Jurkat, Clone E6-1 (cell line): ENCODE measurements around the gene USP22. TPM values are rescaled to one million over a fixed set of nuclear protein-coding genes. Genes with fewer than 3 reads are reported as not detected.
"Not testable (repeated sequence)": the region's sequence is repeated elsewhere in the genome, so short reads cannot be mapped to it uniquely, and the experiment has no call there.

ENCODE experiments used
- DNase-seq: peaks from one replicate; pipeline ENCODE4 v3.0.0-alpha.2; 2011; ENCODE audit warnings: low read depth, low spot score
- H3K4me3 ChIP-seq: 2 replicates; pipeline ENCODE4 v1.5.1; 2011; ENCODE audit warnings: mild to moderate bottlenecking, low read length, control low read depth, moderate library complexity
- polyA plus RNA-seq: library from polyadenylated mRNA; unstranded; fragments of >200 nt; gene quantifications from one replicate; pipeline ENCODE4 v1.2.1, GENCODE V29; 2012; ENCODE audit warnings: missing spikeins; ENCODE audit not compliant: insufficient read length, insufficient read depth

USP22 gene
- 100 TPM for polyA plus RNA-seq

DNA sequence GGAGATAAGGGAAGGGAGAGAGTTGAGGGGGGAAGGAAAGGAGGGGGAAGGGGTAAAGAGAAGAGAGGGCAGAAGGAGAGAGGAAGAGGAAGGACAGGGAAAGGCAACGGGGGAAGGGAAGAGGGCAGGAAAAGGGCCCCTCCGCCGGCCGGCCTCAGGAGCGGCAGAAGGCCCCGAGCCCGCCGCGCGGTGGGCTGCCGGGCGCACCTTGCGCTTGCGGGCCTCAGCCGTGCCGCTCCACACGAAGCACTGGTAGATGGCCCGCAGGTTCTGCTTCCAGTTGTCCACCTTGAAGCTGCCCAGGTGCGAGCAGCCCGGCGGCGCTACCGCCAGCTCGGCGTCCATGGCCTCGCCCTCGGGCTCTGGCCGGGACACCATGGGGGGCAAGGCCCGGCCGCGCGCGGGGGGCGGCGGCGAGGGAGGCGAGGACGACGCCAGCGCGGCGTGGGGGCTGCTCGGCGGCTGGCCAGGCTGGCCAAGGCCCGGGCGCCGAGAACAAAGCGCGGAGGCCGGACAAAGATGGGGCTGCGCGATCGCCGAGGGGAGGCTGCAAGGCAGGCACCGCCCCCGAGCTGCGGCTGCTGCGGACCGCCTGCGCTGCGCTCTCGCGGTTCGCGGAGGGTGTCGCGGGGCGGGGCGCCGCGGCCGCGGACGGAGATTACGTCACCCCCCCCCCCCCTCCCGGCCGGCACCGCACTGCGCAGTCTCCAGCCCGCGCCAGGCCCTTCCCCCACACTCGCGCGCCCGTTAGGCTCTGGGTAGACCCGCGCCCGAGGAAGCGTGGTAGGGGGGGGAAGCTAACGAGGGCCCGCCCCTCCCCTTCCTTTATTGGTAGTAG lies at the start of gene USP22:
USP22 (minus strand) TSS at position 554 of the 838 bp plus-strand sequence; CDS start at position 378, 176 bp downstream.
- H3K4me3 ChIP-seq, result peak within 1 kb of the TSS; percentile 74
- DNase-seq, result no peak

GRCh38 chr17:21090902-21091618 lies 48.2 kb upstream of the USP22 start:
- no peak for DNase-seq
- no peak overlapping the region for H3K4me3 ChIP-seq

DNA sequence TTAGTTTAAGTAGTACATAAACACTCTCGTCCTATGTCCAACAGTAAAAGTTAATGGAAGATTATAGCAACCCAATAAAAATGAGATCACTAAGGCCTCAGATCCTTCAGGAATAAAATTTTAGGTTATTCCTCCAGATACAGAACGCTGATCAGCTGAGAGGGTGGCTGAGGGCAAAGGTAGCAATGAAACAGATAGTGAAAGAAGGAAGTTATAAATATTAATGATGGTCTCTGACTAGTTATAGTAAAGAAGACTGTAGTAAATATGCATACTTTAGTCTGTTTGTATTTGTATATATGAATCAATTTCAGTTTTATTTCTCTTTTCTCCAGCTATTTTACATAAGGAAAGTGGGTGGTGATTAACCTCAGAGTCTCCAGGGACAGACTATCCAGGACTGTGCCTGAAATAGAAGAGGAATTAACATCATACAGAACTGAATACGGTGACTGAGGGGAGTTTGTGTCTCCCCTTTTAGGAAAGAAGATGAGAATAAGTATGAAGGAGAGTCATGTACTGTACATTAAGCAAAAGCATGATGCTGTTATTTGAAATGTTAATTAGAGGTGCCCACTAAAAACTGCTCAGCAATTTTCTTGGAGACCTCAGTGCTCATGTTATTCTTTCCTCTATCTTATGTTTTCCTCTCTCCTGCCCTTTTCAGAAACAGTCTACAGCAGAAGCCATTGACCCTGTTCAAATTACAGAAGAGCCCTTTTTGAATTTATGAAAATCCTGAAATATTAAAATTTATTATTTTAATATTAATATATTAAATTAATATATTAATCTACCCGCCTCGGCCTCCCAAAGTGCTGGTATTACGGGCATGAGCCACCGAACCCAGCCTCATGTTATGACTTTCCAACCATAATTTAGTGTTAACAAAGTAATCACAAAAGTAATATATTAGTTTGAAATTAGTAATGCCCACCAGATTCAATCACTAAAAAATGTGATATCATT lies 47.4 kb upstream of the USP22 start:
- H3K4me3 ChIP-seq, result no peak overlapping the region
- no peak for DNase-seq

DNA sequence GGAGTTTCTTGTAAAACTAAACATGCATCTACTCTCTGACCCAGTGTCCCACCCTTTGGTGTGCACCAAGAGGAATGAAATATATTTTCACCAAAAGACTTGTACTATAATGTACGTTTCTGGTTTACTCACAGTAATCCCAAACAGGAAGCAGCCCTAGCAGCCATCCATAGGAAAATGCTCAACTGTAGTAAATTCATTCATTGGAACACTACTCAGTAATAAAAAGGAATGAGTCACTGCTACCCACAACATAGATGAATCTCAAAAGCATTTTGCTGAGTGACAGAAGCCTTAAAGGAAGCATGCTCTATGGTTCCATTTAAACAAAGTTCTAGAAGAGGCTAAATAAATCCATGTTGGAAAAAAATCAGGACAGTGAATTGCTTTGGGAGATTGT lies 46.3 kb upstream of the USP22 start:
- no peak for DNase-seq
- H3K4me3 ChIP-seq, result no peak overlapping the region

DNA sequence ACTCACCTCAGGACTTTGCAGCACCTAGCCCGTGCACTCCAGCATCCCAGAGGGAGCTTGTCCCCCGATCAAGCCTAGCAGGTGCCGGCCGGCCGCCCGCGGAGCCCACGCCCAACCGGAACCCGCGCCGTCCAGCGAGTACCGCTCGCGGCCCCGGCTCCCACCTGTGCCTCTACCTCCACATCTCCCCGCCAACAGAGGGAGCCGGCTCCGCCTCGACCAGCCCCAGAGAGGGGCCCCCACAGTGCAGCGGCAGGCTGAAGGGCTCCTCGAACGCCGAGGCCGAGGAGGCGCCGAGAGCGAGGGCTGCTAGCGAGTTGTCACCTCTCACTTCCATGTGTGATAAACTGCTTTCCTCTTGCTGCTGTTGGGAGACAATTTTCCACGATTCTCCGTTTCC lies 42.9 kb upstream of the USP22 start:
- no peak overlapping the region for H3K4me3 ChIP-seq
- DNase-seq, result no peak

GRCh38 chr17:21085280-21085679 lies 42.5 kb upstream of the USP22 start:
- DNase-seq, H3K4me3 ChIP-seq: not testable (repeated sequence)

GRCh38 chr17:21082001-21082436 lies 39.2 kb upstream of the USP22 start:
- H3K4me3 ChIP-seq, result no peak overlapping the region
- no peak for DNase-seq

GRCh38 chr17:21079196-21079595 lies 36.4 kb upstream of the USP22 start:
- no peak overlapping the region for H3K4me3 ChIP-seq
- no peak for DNase-seq

- no peak for DNase-seq
- no peak overlapping the region for H3K4me3 ChIP-seq
Observed at GRCh38 chr17:21078016-21078780, 35.4 kb upstream of the USP22 start.

DNA sequence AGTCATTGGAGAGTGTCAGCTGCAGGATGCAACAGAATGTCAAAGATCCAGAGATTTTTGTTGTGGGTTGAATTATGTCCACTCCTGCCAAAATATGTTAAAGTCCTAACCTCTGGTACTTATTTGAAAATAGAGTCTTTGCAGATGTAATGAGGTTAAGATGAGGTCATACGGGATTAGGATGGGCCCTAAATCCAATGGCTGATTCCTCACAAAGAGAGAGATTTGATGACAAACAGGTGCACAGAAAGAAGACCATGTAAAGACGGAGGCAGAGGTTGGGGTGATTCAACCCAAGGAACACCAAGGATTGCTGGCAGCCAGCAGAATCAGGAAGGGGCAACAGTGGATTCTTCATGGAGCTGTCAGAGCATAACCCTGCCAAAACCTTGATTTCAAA lies 34.5 kb upstream of the USP22 start:
- H3K4me3 ChIP-seq, result no peak overlapping the region
- no peak for DNase-seq

DNA sequence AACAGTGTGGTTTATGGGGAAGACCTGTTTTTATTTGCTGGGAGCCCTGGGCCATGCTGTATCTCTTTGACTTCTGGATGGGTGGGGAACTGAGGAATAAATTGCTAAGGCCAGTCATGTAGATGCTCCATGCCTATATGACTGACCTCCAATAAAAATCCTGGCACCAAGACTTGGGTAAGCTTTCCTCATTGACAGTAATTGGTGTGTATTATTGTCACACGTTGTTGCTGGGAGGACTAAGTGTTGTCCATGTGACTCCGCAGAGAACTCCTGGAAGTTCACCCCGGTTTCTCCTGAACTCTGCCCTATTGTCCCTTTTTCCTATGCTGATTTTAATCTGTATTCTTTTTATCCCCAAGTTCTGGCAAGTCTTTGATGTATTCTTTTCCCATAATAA lies 33.4 kb upstream of the USP22 start:
- DNase-seq, result no peak
- H3K4me3 ChIP-seq, result no peak overlapping the region

DNA sequence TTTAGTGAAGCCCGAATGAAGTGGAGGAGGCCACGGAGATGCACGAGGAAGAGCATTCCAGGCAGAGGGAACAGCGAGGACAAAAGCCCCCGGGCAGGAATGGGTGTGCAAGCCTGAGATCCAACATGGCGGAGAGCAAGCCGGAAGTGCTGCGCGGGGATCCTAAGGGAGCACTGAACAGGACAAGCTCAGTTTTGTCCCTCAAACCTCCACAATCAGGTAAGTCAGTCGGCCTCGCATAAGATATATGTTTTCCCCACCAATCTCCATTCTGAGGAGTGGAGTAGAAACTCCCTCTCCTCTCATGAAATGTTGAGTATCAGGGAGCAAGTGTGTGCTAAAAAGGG lies 32.9 kb upstream of the USP22 start:
- DNase-seq, result no peak
- H3K4me3 ChIP-seq, result no peak overlapping the region

- DNase-seq, result no peak
- H3K4me3 ChIP-seq, result no peak overlapping the region
Observed at GRCh38 chr17:21072745-21073197, 30.0 kb upstream of the USP22 start.

DNA sequence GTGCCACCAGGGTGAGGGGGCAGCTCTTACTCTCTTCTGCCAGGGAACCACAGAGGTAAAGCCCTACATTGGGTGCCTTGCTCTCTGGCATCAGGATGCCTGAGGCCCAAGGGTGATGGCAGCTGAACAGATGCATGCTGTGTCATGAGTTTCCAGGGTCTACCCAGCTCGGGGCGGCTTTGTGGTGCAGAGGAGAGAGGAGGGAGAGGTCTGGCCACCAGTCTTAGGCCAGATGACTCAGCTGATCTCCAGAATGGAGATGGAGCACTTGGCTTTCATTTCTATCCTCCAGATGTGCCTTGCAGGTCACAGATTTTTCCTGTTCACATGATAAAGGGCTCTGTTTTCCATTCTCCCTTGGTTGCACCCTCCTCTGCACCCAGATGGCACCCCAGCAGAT lies 23.6 kb upstream of the USP22 start:
- no peak for DNase-seq
- no peak overlapping the region for H3K4me3 ChIP-seq

- H3K4me3 ChIP-seq, result no peak overlapping the region
- DNase-seq, result no peak
Observed at GRCh38 chr17:21061971-21062526, 19.2 kb upstream of the USP22 start.

DNA sequence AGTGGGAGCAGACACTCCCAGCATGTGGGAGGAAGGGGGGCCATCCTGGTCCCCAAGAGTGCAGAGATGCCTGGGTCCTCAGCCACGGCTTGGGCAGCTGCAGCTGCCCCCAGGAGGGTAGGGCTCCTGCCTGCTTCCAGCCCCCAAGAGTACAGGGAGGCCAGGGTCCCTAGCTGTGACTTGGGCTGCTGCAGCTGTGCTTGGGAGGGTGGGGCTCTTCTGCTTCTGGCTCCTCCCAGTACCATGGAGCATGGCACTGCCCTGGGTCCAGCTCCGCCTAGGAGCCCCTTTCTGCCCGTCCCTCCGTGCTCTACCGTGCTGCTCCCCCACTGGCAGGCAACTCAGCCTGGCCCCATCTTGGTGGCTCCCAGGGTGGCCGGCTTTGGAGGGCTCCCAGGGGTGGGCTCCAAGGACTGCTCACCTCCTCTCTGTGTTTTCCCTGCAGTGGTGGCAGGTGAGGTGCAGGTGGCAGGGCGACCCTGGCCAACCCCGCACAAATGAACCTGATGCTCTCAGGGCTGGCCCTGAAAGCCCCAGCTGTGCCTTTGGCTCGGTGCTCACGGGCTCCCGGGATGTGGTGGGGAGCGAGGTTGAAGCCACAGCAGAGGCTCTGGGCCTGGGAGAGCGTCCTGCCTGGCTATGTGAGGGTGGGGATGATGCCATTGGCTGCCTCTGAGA lies 18.5 kb upstream of the USP22 start:
- no peak for DNase-seq
- H3K4me3 ChIP-seq, result no peak overlapping the region

- no peak for DNase-seq
- no peak overlapping the region for H3K4me3 ChIP-seq
Observed at GRCh38 chr17:21059761-21060160, 16.9 kb upstream of the USP22 start.
